ENCODE data around the gene PRKCE.

DNA sequence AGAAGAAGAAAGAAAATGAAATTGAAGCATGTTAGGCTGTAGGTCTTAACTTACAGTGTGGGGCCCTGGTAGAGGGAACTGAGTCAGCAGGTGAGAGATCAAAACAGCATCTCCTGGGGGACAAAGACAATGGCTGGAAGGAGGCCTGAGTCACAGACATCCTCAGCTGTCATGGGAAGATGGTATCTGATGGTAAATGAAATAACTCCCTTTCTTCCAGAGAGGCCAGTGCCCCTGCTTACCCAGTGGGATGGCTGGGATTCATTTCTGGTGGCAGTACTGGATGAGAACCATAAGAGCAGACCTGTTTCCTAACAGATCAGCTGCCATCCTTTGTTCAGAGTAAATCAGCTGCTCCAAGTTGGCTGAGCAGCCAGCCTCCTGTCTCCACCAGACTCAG, 394.4 kb downstream of the PRKCE start:
- no peak for TF ChIP-seq CTCF (IDR thresholded peaks at IDR 0.05; ENCODE audit: poor library complexity)
- TF ChIP-seq EZH2phosphoT487 (IDR thresholded peaks at IDR 0.05; ENCODE audit: low read depth, severe bottlenecking, unreplicated experiment) = no peak
